ENCODE data around the gene TMEM53.

TMEM53 gene

DNA sequence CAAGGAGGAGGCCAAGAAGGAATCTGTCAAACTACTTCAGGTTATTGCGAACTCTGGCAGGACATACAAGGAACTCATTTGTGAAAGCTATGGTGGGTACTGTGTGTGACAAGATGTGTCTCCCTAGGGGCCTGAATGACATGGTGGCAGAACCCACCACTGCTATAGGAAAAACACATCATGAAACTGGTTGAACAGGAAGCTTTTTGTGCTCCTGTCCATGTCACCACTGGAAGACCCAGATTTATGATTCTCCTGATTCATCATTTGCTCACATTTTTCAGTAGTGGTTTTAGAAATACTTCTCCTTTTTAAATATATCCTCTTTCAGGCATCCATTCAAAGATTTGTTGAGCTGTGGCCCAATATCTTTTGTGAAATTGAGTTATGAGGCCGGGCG is 23.9 kb upstream of the TMEM53 start:
- Histone ChIP-seq H3K9ac (ENCODE audit: low read depth in 1 of 2, low read length in 2 of 2) (no peak overlapping the region), H3K36me3 (ENCODE audit: control insufficient read depth in 2 of 2, insufficient read depth in 2 of 2, low read length in 2 of 2) (no peaks in the 10 kb centered on the region), H3K4me3 (ENCODE audit: low read length in 2 of 2) (no peak overlapping the region), H3K4me1 (ENCODE audit: control insufficient read depth in 2 of 2, insufficient read depth in 2 of 2, low read length in 2 of 2) (no peaks in the 10 kb centered on the region), H3K27me3 (ENCODE audit: control insufficient read depth in 2 of 2, insufficient read depth in 2 of 2, low read length in 2 of 2) (no peaks in the 10 kb centered on the region), H3K9me3 (ENCODE audit: control insufficient read depth in 2 of 2, low read length in 2 of 2) (no peaks in the 10 kb centered on the region), H3K27ac (ENCODE audit: low read depth in 2 of 2, low read length in 2 of 2) (no peak overlapping the region)

GRCh38 chr1:44696789-44697345 is 22.6 kb upstream of the TMEM53 start:
- Histone ChIP-seq H3K27ac (ENCODE audit: low read depth in 2 of 2, low read length in 2 of 2) (no peak overlapping the region), H3K9me3 (ENCODE audit: control insufficient read depth in 2 of 2, low read length in 2 of 2) (no peaks in the 10 kb centered on the region), H3K9ac (ENCODE audit: low read depth in 1 of 2, low read length in 2 of 2) (no peak overlapping the region), H3K36me3 (ENCODE audit: control insufficient read depth in 2 of 2, insufficient read depth in 2 of 2, low read length in 2 of 2) (no peaks in the 10 kb centered on the region), H3K4me1 (ENCODE audit: control insufficient read depth in 2 of 2, insufficient read depth in 2 of 2, low read length in 2 of 2) (no peaks in the 10 kb centered on the region), H3K4me3 (ENCODE audit: low read length in 2 of 2) (no peak overlapping the region), H3K27me3 (ENCODE audit: control insufficient read depth in 2 of 2, insufficient read depth in 2 of 2, low read length in 2 of 2) (no peaks in the 10 kb centered on the region)

- Histone ChIP-seq H3K36me3 (ENCODE audit: control insufficient read depth in 2 of 2, insufficient read depth in 2 of 2, low read length in 2 of 2) (no peaks in the 10 kb centered on the region), H3K4me3 (ENCODE audit: low read length in 2 of 2) (no peak overlapping the region), H3K9me3 (ENCODE audit: control insufficient read depth in 2 of 2, low read length in 2 of 2) (no peaks in the 10 kb centered on the region), H3K9ac (ENCODE audit: low read depth in 1 of 2, low read length in 2 of 2) (no peak overlapping the region), H3K4me1 (ENCODE audit: control insufficient read depth in 2 of 2, insufficient read depth in 2 of 2, low read length in 2 of 2) (no peaks in the 10 kb centered on the region), H3K27ac (ENCODE audit: low read depth in 2 of 2, low read length in 2 of 2) (no peak overlapping the region), H3K27me3 (ENCODE audit: control insufficient read depth in 2 of 2, insufficient read depth in 2 of 2, low read length in 2 of 2) (no peaks in the 10 kb centered on the region)
Observed at GRCh38 chr1:44696101-44696500, 21.8 kb upstream of the TMEM53 start.

GRCh38 chr1:44695671-44696070 is 21.4 kb upstream of the TMEM53 start:
- Histone ChIP-seq H3K9ac (ENCODE audit: low read depth in 1 of 2, low read length in 2 of 2) (no peak overlapping the region), H3K36me3 (ENCODE audit: control insufficient read depth in 2 of 2, insufficient read depth in 2 of 2, low read length in 2 of 2) (no peaks in the 10 kb centered on the region), H3K4me1 (ENCODE audit: control insufficient read depth in 2 of 2, insufficient read depth in 2 of 2, low read length in 2 of 2) (no peaks in the 10 kb centered on the region), H3K4me3 (ENCODE audit: low read length in 2 of 2) (no peak overlapping the region), H3K27ac (ENCODE audit: low read depth in 2 of 2, low read length in 2 of 2) (no peak overlapping the region), H3K9me3 (ENCODE audit: control insufficient read depth in 2 of 2, low read length in 2 of 2) (no peaks in the 10 kb centered on the region), H3K27me3 (ENCODE audit: control insufficient read depth in 2 of 2, insufficient read depth in 2 of 2, low read length in 2 of 2) (no peaks in the 10 kb centered on the region)

GRCh38 chr1:44694863-44695478 is 20.7 kb upstream of the TMEM53 start:
- Histone ChIP-seq H3K9me3 (ENCODE audit: control insufficient read depth in 2 of 2, low read length in 2 of 2) (no peaks in the 10 kb centered on the region), H3K27me3 (ENCODE audit: control insufficient read depth in 2 of 2, insufficient read depth in 2 of 2, low read length in 2 of 2) (no peaks in the 10 kb centered on the region), H3K27ac (ENCODE audit: low read depth in 2 of 2, low read length in 2 of 2) (no peak overlapping the region), H3K9ac (ENCODE audit: low read depth in 1 of 2, low read length in 2 of 2) (no peak overlapping the region), H3K36me3 (ENCODE audit: control insufficient read depth in 2 of 2, insufficient read depth in 2 of 2, low read length in 2 of 2) (no peaks in the 10 kb centered on the region), H3K4me1 (ENCODE audit: control insufficient read depth in 2 of 2, insufficient read depth in 2 of 2, low read length in 2 of 2) (no peaks in the 10 kb centered on the region), H3K4me3 (ENCODE audit: low read length in 2 of 2) (no peak overlapping the region)

DNA sequence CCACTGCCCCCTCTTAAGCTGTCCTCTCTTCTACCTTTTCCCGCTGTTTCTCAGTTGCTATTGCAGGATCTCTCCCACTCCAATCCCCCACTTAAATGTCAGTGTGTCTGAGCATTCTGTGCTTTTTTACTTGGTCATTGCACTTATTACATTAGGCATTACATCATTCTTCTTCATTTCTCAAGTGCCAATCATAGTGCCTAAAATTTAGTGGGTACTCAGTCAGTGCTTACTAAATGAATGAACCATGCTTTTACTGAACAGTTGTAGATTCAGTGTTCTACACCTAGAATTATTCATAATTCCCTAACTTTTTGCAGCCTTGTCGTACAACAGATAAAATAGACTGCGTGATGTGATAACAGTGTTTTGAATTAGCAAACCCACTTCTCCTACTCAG is 19.6 kb upstream of the TMEM53 start:
- H3K9ac ChIP-seq (ENCODE audit: low read depth in 1 of 2, low read length in 2 of 2), result no peak overlapping the region

GRCh38 chr1:44693159-44693558 is 18.9 kb upstream of the TMEM53 start:
- H3K9ac ChIP-seq (ENCODE audit: low read depth in 1 of 2, low read length in 2 of 2), result no peak overlapping the region
- no peaks in the 10 kb centered on the region for H3K27me3 ChIP-seq (ENCODE audit: control insufficient read depth in 2 of 2, insufficient read depth in 2 of 2, low read length in 2 of 2)
- H3K36me3 ChIP-seq (ENCODE audit: control insufficient read depth in 2 of 2, insufficient read depth in 2 of 2, low read length in 2 of 2), result no peaks in the 10 kb centered on the region
- no peak overlapping the region for H3K4me3 ChIP-seq (ENCODE audit: low read length in 2 of 2)
- no peaks in the 10 kb centered on the region for H3K4me1 ChIP-seq (ENCODE audit: control insufficient read depth in 2 of 2, insufficient read depth in 2 of 2, low read length in 2 of 2)
- H3K9me3 ChIP-seq (ENCODE audit: control insufficient read depth in 2 of 2, low read length in 2 of 2), result no peaks in the 10 kb centered on the region
- no peak overlapping the region for H3K27ac ChIP-seq (ENCODE audit: low read depth in 2 of 2, low read length in 2 of 2)

More for the DNA sequence above, 19.6 kb upstream of the TMEM53 start:
- H3K36me3 ChIP-seq (ENCODE audit: control insufficient read depth in 2 of 2, insufficient read depth in 2 of 2, low read length in 2 of 2), result no peaks in the 10 kb centered on the region
- no peaks in the 10 kb centered on the region for H3K27me3 ChIP-seq (ENCODE audit: control insufficient read depth in 2 of 2, insufficient read depth in 2 of 2, low read length in 2 of 2)
- H3K4me1 ChIP-seq (ENCODE audit: control insufficient read depth in 2 of 2, insufficient read depth in 2 of 2, low read length in 2 of 2), result no peaks in the 10 kb centered on the region
- H3K4me3 ChIP-seq (ENCODE audit: low read length in 2 of 2), result no peak overlapping the region
- H3K27ac ChIP-seq (ENCODE audit: low read depth in 2 of 2, low read length in 2 of 2), result no peak overlapping the region
- no peaks in the 10 kb centered on the region for H3K9me3 ChIP-seq (ENCODE audit: control insufficient read depth in 2 of 2, low read length in 2 of 2)

- H3K9me3 ChIP-seq (ENCODE audit: control insufficient read depth in 2 of 2, low read length in 2 of 2), result no peaks in the 10 kb centered on the region
- H3K27me3 ChIP-seq (ENCODE audit: control insufficient read depth in 2 of 2, insufficient read depth in 2 of 2, low read length in 2 of 2), result no peaks in the 10 kb centered on the region
- no peak overlapping the region for H3K27ac ChIP-seq (ENCODE audit: low read depth in 2 of 2, low read length in 2 of 2)
- H3K9ac ChIP-seq (ENCODE audit: low read depth in 1 of 2, low read length in 2 of 2), result no peak overlapping the region
- H3K4me1 ChIP-seq (ENCODE audit: control insufficient read depth in 2 of 2, insufficient read depth in 2 of 2, low read length in 2 of 2), result no peaks in the 10 kb centered on the region
- no peaks in the 10 kb centered on the region for H3K36me3 ChIP-seq (ENCODE audit: control insufficient read depth in 2 of 2, insufficient read depth in 2 of 2, low read length in 2 of 2)
- H3K4me3 ChIP-seq (ENCODE audit: low read length in 2 of 2), result no peak overlapping the region
Observed at GRCh38 chr1:44689447-44689765, 15.1 kb upstream of the TMEM53 start.

- H3K4me1 ChIP-seq (ENCODE audit: control insufficient read depth in 2 of 2, insufficient read depth in 2 of 2, low read length in 2 of 2), result no peaks in the 10 kb centered on the region
- no peaks in the 10 kb centered on the region for H3K9me3 ChIP-seq (ENCODE audit: control insufficient read depth in 2 of 2, low read length in 2 of 2)
- no peaks in the 10 kb centered on the region for H3K36me3 ChIP-seq (ENCODE audit: control insufficient read depth in 2 of 2, insufficient read depth in 2 of 2, low read length in 2 of 2)
- no peak overlapping the region for H3K4me3 ChIP-seq (ENCODE audit: low read length in 2 of 2)
- H3K27me3 ChIP-seq (ENCODE audit: control insufficient read depth in 2 of 2, insufficient read depth in 2 of 2, low read length in 2 of 2), result no peaks in the 10 kb centered on the region
- no peak overlapping the region for H3K9ac ChIP-seq (ENCODE audit: low read depth in 1 of 2, low read length in 2 of 2)
- H3K27ac ChIP-seq (ENCODE audit: low read depth in 2 of 2, low read length in 2 of 2), result no peak overlapping the region
Observed at GRCh38 chr1:44688760-44689446, 14.6 kb upstream of the TMEM53 start.

GRCh38 chr1:44685881-44686280 is 11.6 kb upstream of the TMEM53 start:
- Histone ChIP-seq H3K9me3 (ENCODE audit: control insufficient read depth in 2 of 2, low read length in 2 of 2) (no peaks in the 10 kb centered on the region), H3K9ac (ENCODE audit: low read depth in 1 of 2, low read length in 2 of 2) (no peak overlapping the region), H3K4me1 (ENCODE audit: control insufficient read depth in 2 of 2, insufficient read depth in 2 of 2, low read length in 2 of 2) (no peaks in the 10 kb centered on the region), H3K36me3 (ENCODE audit: control insufficient read depth in 2 of 2, insufficient read depth in 2 of 2, low read length in 2 of 2) (no peaks in the 10 kb centered on the region), H3K27me3 (ENCODE audit: control insufficient read depth in 2 of 2, insufficient read depth in 2 of 2, low read length in 2 of 2) (no peaks in the 10 kb centered on the region), H3K27ac (ENCODE audit: low read depth in 2 of 2, low read length in 2 of 2) (no peak overlapping the region), H3K4me3 (ENCODE audit: low read length in 2 of 2) (no peak overlapping the region)
